Measurements from ENCODE around the gene OR52B6. TPM values are rescaled to one million over a fixed set of nuclear protein-coding genes. Genes with fewer than 3 reads are reported as not detected.

The OR52B6 gene
- total and polyA plus RNA-seq, 2 donors (not counting 1 experiment from before 2014, with no cell fraction given) = not detected

DNA sequence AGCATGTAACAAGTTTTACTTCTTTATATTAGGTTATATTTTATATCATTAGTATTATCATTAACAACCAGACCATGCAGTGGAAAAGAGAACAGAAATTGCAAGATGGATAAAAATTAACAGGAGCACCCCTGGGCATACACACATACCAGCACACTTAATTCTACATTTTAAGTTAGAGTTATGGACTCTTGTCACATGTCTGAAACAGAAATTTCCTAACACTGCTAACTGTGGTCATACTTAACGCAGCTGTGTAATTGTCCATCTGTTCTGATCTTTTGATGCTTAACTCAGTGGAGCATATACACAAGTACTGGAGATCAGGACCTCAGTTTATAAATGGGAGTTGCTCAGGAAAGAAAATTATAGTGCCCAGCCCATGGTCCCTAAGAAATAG lies 32.7 kb upstream of the OR52B6 start:
- H3K4me1 ChIP-seq (ENCODE audit: control insufficient read depth in 2 of 2, insufficient read depth in 2 of 2, low read length in 2 of 2) = no peaks in the 10 kb centered on the region
- no CpG with 5 or more reads among the region's 1 CpG for WGBS (ENCODE audit: insufficient coverage)
- Mint-ChIP-seq H3K4me1 (no peaks in the 10 kb centered on the region), H3K9me3 (ENCODE audit: insufficient read depth) (no peaks in the 10 kb centered on the region), H3K27me3 (peaks cover 9% of the 10 kb centered on the region), H3K27ac (no peak overlapping the region), H3K4me3 (no peak overlapping the region)
- no peak overlapping the region for H3K9ac ChIP-seq (ENCODE audit: low read length)
- H3K9me3 ChIP-seq (ENCODE audit: control extremely low read depth in 1 of 3, control insufficient read depth in 2 of 3, insufficient read depth in 1 of 3, low read length in 2 of 3) = no peaks in the 10 kb centered on the region
- DNase-seq = no peak
- no peaks in the 10 kb centered on the region for H3K27me3 ChIP-seq (replicated peaks in 1 of 4; ENCODE audit: control extremely low read depth in 1 of 4, control insufficient read depth in 3 of 4, insufficient read depth in 4 of 4, low read length in 3 of 4)
- H2AFZ ChIP-seq (ENCODE audit: insufficient read depth, low read depth, low read length, poor library complexity, severe bottlenecking) = no peak overlapping the region
- H3K36me3 ChIP-seq (replicated peaks in 1 of 2; ENCODE audit: control extremely low read depth in 1 of 2, control insufficient read depth in 1 of 2, extremely low read depth in 1 of 2, insufficient read depth in 2 of 2, low read length in 1 of 2) = no peaks in the 10 kb centered on the region
- no peak overlapping the region for H3K27ac ChIP-seq (ENCODE audit: low read length in 2 of 2)
- no peak for TF ChIP-seq EZH2 (IDR thresholded peaks at IDR 0.05; ENCODE audit: borderline replicate concordance, insufficient read depth, low read depth, low read length, poor library complexity, severe bottlenecking)
- no peak for TF ChIP-seq CTCF (IDR thresholded peaks at IDR 0.05)
- no peak overlapping the region for H3K4me2 ChIP-seq (replicated peaks; ENCODE audit: low read depth, low read length, poor library complexity, severe bottlenecking)
- no peaks in the 10 kb centered on the region for H3K79me2 ChIP-seq (ENCODE audit: control insufficient read depth, insufficient read depth, low read length)
- ChIA-PET CTCF (no interaction called here), POLR2A (no interaction called here)
- ATAC-seq (ENCODE audit: low read depth) = no peak
- H3K4me3 ChIP-seq (ENCODE audit: control extremely low read depth in 1 of 5, extremely low read depth in 1 of 5, insufficient read depth in 1 of 5, low read depth in 2 of 5, low read length in 4 of 5) = no peak overlapping the region
- intact Hi-C loops (cut with micrococcal nuclease) = no loop called here
- H4K20me1 ChIP-seq (ENCODE audit: control insufficient read depth, insufficient read depth, low read length, poor library complexity, severe bottlenecking) = no peaks in the 10 kb centered on the region

DNA sequence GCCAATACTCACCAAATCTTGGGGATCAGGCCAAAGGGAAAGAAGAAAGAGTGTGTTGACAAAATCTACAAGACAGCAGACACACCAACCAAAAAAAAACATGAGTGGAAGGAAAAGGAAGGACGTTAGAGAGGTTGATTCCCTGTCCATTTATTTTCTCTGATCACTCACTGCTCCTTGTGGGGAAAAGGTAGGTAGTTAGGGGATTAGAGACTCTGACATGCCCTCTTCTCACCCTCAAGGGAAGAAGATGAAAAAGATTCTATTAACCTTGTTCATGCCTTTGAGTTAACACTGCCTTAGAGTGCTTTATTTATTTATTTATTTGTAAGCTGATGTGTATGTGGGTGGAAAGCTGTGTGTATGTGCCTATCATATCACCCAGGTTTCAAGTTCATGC lies 32.2 kb upstream of the OR52B6 start, which contains the start of gene OR52H1:
TSS of gene OR52H1 (minus strand) at position 101 of the 400 bp plus-strand sequence. CDS start 3,035 bp downstream, outside the sequence.
- H3K27ac Mint-ChIP-seq = no peak within 1 kb of the TSS
- no peak within 1 kb of the TSS for H3K4me3 Mint-ChIP-seq
- Histone ChIP-seq H3K27ac (ENCODE audit: low read length in 2 of 2) (no peak within 1 kb of the TSS), H2AFZ (ENCODE audit: insufficient read depth, low read depth, low read length, poor library complexity, severe bottlenecking) (no peak within 1 kb of the TSS), H3K4me2 (replicated peaks; ENCODE audit: low read depth, low read length, poor library complexity, severe bottlenecking) (no peak within 1 kb of the TSS), H3K79me2 (ENCODE audit: control insufficient read depth, insufficient read depth, low read length) (no peaks in the 10 kb centered on the region), H3K4me3 (ENCODE audit: control extremely low read depth in 1 of 5, extremely low read depth in 1 of 5, insufficient read depth in 1 of 5, low read depth in 2 of 5, low read length in 4 of 5) (no peak within 1 kb of the TSS), H3K36me3 (replicated peaks in 1 of 2; ENCODE audit: control extremely low read depth in 1 of 2, control insufficient read depth in 1 of 2, extremely low read depth in 1 of 2, insufficient read depth in 2 of 2, low read length in 1 of 2) (no peaks in the 10 kb centered on the region), H3K4me1 (ENCODE audit: control insufficient read depth in 2 of 2, insufficient read depth in 2 of 2, low read length in 2 of 2) (no peaks in the 10 kb centered on the region), H3K9me3 (ENCODE audit: control extremely low read depth in 1 of 3, control insufficient read depth in 2 of 3, insufficient read depth in 1 of 3, low read length in 2 of 3) (no peaks in the 10 kb centered on the region), H4K20me1 (ENCODE audit: control insufficient read depth, insufficient read depth, low read length, poor library complexity, severe bottlenecking) (no peaks in the 10 kb centered on the region), H3K9ac (ENCODE audit: low read length) (no peak within 1 kb of the TSS), H3K27me3 (replicated peaks in 1 of 4; ENCODE audit: control extremely low read depth in 1 of 4, control insufficient read depth in 3 of 4, insufficient read depth in 4 of 4, low read length in 3 of 4) (no peaks in the 10 kb centered on the region)
- H3K27me3 Mint-ChIP-seq = peaks cover 9% of the 10 kb centered on the region
- WGBS (ENCODE audit: insufficient coverage) = no CpG with 5 or more reads among the region's 1 CpG
- POLR2A ChIA-PET = no interaction called here
- DNase-seq (no peak), ATAC-seq (ENCODE audit: low read depth) (no peak)
- no peaks in the 10 kb centered on the region for H3K4me1 Mint-ChIP-seq
- TF ChIP-seq CTCF (IDR thresholded peaks at IDR 0.05) = no peak
- no peak for TF ChIP-seq EZH2 (IDR thresholded peaks at IDR 0.05; ENCODE audit: borderline replicate concordance, insufficient read depth, low read depth, low read length, poor library complexity, severe bottlenecking)
- H3K9me3 Mint-ChIP-seq (ENCODE audit: insufficient read depth) = no peaks in the 10 kb centered on the region
- intact Hi-C loops (cut with micrococcal nuclease) = no loop called here
- CTCF ChIA-PET = no interaction called here
